GM04504 (cell line): ENCODE measurements around the gene MAD1L1.

Experiments
- DNase-seq: peaks from one replicate; pipeline ENCODE4 v3.0.0-alpha.2; 2012; ENCODE audit warnings: low read depth

MAD1L1 gene

DNA sequence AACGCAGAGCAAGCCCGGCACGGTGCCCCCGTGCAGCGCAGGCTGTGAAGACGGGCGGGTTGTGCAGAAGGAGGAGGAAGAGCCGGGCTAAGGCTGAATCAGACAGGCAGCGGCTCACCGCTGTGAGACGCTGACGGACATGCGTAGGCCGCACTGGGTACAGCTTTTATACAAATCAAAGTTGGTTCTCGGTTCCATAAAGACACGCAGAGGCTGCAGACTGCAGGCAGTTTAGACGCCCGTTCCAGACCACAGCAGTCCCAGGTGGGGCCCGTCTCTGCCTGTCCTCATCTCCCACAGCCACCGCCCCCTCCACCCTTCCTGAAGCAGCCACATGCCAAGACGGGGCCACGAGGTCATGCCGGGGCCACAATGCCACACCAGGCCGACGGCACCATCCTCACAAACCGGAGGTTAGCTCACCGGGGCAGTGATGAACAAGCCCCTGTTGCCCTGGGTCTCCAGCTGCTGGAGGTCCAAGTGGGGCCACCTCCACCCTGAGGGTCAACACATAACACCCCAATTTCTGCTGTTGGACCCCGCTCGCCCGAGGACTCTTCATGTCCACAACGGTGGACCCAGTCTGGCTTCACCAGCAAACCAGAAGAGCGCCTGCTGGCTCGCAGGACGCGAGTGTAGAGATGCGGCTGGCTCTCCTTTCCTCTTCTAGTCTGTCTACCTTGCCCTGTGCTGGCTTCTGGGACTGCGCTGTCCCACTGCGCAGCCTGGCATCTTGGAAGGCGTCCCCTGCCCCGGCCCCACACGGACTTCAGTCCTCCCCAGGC lies 335.5 kb downstream of the MAD1L1 start:
- no peak for DNase-seq

DNA sequence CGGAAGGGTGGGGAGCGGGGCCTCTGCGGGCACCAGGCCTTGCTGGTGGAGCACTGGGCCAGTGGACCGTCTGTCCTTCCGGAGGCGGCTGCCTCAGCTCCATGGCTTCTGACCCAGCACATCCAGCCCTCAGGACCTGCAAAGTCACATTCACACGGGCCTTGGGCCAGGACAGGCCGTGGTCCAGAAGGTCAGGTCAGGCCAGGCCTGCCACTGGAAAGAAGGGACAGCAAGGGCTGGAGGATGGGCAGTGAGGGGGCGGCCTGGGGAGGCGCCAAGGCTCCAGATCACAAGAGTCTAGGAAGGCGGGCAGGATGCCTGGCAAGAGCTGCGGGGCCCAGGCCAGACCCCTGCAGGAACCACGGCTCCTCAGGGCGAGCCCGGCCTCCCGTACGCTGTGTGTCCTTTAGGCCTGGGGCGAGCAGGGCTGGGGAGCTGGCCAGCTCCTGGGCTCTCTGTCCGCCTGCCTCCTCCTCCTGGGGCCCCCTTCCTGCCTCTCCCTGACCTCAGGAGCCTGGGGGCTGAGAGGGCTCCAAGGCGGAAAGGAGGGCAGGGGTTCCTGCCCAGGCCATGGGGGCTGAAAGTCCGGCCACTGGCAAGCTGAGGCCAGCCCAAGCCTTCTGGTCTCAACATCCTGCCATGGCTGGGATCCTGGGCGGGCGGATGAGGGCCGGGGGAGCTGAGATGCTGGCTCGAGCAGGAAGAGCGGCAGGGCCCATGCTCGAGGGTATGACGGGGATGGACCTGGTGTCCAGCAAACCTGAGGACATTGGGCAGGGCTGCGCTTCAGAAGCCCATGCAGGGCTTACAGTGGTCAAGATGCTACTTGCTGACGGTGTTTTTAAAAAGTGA lies 336.9 kb downstream of the MAD1L1 start:
- no peak for DNase-seq

DNA sequence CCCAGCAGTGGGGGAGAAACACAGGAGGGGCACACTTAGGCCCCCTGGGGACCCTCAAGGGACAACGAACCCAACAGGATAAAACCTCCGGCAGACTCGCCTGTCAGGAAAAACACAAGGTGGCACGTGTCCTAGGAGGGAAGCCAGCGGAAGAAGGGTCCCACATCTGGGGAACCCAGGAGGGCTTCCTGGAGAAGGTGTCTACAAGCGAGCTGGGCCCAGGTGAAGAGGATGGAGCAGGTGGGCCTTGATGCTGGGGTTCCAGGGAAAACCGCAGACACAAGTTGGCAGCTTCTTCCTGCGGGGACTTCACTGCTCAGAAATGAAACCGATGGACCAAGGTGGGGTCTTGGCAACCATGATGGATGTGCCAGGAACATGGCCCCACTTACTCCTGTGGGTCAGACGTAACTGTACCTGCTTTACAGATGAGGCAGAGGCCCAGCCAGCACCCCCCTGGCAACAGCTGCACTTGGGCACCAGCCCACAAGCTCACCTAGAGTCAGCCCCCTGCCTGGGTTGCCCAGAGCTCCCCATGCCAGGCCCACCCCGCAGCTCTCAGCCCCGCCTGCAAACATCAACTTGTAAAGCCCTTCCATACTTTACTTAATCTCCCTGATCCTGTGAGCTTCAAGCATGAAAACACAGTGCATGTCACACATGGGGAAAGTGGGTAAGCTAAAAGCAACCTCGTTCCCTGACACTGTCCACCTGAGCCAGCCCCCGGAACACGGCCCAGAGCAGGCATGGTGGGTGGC lies 337.7 kb downstream of the MAD1L1 start:
- DNase-seq = no peak

DNA sequence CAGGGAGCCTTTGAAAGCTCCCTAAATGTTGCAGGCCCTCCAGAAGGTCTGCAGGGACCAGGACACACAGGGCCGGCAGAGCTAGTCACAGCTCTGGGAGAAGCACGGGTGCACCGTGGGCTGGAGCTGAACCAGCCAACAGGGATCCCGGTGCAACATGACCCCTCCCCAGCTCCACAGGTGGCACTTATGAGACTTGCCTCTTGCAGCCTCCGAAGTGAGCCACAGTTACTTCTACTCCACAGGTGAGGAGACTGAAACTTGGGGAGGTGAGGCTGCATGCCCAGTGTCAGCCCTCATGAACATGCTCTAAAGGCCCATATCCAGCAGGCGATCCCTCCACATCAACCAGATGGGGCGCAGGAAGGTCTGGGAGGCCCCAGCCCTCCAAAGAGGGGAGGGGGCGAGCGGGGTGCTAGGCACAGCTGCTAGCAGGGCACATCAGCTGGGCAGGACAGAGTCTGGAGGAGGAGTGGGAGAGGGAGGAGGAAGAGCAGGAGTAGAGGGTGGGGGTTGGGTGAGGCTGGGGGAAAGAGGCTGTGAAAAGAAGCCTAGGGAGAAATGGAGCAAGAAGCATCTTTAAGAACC lies 338.3 kb downstream of the MAD1L1 start:
- no peak for DNase-seq

DNA sequence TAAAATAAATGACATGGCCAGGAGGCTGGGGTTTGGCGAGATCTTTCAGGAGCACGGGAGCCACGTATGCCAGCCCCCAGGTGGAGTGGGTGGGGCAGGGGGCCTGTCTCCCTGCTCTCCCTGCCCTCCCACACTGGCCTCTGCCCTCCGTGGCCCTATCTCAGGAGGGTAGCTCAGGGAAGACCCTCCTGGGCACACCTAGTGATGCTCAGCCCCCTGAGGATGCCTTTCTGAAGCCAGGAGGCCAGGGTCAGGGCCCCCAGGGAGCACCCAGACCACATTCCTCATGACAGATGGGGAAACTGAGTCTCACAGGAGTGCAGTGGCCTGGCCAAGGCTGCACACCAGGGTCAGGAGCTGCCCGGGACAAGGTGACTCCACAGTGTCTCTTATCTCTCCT lies 339.3 kb downstream of the MAD1L1 start:
- no peak for DNase-seq

DNA sequence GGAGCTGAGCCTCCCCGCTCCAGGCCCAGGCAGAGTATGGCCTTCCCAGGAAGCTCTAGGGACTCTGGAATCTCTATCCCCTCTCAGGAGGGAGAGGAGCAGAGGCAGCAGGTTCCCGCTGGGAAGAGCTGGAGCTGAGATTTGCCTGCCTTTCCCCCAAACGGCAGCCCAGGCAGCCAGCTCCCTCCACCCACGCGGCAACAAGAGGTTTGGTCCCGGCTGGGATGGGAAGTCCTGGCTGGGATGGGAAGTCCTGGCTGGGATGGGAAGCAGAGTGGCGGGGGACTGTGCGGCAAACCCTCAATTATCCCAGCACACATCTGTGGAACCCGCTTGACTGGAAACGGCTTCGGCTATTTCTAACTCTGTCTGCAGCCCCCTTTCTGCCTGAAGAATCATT lies 339.7 kb downstream of the MAD1L1 start:
- no peak for DNase-seq

DNA sequence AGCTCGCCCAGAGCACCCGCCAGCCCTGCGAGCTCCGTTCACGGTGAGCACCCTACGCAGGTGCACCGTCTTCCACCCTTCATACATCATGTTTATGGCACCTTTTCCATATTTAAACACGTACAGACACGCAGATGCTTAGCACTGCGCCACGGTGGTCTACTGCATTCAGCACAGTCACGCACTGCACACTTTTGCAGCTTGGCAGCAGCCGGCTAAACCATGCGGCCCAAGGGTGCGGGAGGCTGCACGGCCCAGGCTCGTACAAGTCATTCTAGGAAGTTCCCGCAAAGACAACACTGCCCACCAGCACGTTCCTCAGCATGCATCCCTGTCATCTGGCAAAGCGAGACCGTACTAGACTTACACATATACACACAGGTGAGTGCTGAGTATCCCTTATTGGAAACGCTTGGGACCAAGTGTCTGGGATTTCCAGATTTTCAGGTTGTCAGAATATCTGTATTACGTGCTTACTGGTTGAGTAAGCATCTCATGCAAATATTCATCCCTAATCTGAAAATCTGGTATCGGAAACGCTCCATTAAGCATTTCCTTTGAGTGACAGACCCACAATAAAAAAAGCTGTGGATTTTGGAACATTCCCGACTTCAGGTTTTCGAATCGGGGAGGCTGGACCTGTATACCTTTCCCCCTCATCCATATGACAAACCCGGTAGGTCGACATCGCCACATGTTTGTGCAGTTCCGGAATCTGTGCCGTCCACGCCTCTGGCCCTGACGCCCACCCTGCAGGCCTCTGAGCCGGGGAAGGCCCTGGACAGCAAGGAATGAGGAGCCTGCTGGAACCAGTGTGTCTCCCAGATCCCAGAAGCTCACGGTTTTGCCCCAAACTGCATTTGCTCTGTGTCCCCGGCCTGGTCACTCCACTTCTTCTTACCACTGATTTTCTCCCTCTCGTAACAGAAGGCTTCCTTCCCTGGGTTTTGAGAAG lies 340.5 kb downstream of the MAD1L1 start:
- no peak for DNase-seq

DNA sequence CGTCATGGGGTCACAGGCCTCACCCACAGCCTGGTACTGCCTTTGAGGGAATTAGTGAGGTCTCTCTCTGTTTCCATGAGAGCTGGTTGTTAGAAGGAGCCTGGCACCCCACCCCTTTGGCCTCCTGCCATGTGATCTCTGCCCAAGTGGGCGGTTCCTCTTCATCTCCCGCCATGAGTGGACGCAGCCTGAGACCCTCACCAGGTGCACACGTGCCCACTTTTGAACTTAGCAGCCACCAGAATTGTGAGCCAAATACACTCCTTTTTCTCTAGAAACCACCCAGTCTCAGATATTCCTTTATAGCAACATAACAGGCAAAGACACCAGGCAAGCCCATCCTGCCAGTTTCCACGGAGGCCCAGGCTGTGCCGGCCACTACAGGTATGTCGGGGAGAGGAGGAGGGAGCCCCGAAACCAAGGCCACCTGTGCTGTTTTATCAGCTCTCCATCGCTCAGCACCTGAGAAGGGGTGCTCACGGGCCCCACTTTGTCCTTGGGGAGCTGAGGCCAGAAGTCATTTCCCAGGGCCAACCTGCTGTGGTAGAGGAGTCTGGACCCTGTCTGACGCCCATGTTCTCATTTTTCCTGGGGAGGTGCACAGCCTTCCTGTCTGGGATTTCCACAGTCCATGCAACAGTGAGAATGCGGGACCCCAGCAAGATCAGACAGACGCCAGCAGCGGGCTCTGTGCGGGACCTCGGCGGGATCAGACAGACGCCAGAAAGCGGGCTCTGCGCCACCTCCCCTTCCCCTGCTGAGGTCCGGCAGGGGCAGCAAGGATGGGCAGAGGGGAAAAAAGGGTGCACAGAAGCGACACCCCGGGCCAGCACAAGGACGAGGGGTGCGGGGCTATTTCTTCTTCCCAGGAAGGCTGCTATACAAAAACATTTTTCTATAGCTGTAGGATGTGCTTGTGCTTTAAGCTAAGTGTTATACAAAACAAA lies 342.2 kb downstream of the MAD1L1 start:
- no peak for DNase-seq

DNA sequence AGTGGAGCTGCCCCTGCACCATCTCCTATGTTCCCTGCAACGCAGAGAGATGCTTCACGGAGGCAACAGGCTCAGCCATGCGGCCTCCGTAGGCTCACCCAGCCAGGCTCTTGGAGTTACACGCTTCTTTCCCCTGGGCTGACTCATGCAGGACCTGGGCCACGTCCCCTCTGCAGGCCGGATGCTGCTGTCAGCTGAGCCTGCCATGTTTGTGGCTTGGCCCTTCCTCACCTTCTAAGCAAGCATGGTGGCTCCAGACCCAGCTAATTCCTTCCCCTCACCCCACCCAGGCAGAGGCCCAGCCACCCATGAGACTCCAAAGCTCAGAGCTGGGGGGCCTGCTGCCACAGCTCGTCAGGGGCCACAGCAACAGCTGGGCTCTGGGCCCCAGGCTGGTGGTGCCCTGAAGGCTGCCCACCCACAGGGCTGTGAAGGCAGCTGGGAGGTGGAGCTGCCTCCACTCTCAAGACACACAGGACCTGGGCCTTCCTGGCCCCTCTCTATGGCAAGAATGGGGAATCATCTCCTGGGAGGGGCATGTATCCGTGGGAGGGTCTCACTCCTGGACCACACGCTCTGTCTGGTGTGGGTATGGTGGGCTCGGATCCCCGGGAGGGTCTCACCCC lies 343.1 kb downstream of the MAD1L1 start:
- peak; percentile 62 for DNase-seq

DNA sequence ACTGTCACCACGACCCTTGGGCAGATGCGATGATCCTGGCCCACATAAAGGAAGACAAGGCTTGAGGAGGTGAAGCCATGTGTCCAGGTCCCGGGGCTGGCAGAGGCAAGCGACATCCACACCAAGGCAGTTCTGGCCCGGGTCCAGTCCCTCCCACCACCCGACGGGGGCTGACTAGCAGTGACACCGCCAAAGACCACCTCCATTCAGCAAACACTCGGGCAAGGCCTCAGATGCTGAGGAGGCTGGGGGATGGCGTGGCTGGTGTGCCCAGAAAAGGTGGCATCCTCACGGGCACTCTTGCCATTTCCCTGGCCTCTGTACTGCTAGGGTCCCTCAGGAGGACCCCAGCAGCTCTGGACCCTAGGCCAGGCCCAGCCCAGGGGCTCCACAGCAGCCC lies 343.7 kb downstream of the MAD1L1 start:
- no peak for DNase-seq

DNA sequence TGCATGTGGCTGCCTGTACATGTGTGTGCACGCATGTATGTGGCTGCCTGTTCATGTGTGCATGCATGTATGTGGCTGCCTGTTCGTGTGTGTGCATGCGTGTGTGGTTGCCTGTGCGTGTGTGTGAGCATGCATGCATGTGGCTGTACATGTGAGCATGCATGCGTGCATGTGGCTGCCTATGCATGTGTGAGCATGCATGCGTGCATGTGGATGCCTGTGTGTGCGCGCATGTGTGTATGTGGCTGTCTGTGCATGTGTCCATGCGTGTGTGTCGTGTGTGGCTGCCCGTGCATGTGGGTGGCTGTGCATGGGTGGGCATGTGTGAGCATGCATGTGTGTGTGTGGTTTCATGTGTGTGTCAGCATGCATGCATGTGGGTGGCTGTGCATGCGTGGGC lies 344.3 kb downstream of the MAD1L1 start:
- DNase-seq = no peak

DNA sequence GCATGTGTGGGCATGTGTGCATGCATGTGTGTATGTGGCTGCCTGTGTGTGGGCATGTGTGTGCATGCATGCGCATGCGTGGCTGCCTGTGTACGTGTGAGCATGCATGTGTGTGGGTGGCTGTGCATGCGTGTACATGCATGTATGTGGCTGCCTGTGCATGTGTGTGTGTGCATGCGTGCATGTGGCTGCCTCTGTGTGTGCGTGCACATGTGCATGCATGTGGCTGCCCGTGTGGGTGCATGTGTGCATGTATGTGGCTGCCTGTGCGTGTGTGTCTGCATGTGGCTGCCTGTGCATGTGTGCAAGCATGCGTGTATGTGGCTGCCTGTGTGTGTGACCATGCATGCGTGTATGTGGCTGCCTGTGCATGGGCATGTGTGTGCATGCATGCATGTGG lies 345.5 kb downstream of the MAD1L1 start:
- DNase-seq = no peak

DNA sequence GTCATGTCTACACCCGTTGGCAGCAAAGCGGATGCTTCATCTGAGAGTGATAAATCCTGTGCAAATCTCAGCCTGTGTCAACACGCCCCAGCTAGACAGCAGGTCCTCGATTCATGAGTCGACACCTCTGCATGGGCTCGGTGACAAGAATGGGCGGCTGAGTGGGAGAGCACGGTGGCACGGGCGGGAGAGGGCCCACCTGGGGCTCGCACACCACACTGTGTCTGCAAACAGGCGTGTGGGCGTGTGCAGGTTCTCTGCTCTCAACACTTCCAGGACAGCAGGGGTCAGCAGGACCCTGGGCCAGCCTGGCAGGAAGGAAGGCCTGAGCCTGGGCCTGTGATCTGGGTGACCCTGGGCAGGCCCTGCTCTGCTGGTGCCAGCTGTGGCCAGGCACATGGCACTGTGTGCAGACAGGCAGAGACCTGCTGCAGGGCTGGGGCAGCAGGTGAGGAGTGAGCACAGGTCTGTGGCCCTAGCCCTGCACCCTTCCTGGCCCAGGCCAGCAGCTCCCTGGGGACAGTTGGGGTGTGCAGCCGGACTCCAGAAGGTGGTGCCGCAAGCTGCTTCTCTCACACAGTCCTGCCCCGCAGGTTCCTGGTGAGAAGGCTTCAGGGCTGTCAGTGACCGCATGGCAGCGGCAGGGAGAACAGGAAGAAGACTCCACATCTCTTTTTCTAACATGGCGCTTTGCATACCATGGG lies 346.2 kb downstream of the MAD1L1 start:
- no peak for DNase-seq

DNA sequence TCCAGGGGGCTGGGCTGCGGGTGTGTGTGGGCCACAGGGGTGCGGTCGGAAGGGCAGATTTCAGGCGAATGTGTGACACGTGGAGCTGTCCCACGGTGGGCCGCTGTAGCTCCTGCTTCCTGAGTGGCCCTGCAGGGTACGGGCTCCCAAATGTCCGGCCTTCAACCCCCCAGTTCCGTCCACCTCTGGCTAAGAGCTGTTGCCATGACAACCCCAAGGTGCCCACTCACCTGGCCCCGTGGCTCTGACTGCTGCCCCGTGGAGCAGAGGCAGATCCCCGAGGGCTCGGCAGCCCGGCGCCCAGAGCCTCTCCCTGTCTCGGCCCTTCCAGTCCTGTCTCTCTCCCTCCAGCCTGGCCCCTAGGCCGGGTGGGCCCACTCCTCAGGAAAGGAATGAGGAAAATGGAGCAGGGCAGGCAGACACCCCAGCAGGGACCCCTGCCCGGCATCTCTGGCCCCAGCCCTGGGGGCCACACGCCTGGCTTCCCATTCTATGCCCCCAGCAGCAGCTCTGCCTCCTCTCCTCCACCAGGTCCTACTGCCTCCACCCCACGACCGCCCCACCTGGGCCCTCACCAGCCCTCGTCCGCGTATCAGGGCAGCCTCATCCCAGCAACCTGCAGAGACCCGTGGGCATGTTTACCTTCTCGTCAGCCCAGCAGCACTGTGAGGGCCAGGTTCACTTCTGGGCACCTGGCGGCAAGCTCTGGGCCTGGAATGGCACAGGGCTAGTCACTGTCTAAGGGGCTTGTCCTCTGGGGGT lies 347.1 kb downstream of the MAD1L1 start:
- no peak for DNase-seq

DNA sequence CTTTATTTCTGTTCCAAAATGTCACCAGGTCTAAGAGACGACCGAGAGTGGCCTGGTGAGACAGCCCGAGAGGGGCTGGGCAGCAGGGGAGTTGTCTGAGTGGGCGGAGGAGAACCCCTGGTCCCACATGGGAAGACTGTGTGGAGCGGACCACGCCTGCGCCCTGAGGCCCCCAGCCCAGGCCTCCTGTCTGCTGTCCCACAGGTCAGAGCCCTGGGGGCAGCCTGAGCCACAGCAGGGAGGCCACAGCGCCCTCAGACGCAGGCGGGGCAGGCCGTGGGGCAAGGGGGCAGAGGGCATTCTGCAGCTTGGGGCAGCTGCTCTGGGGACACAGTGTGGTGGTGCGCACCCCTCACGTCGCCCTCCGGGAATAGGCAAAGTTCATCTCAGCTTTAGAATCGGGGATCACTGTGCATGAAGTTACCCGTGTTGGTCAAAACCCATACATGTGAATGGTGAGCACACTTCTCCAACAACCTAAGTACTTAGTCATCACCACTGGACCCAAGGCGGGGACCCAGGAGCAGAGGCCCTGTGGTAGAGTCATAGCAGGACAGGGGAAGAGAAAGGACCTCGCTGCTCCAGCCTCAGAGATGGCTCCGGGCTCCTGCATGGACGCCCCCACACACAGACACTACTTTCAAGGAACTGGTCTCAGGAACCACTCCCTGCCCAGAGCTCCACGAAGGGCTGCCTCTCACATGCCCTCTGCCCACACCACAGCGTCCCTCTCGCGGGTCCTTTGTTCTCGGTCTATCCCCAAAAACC lies 348.0 kb downstream of the MAD1L1 start:
- no peak for DNase-seq

DNA sequence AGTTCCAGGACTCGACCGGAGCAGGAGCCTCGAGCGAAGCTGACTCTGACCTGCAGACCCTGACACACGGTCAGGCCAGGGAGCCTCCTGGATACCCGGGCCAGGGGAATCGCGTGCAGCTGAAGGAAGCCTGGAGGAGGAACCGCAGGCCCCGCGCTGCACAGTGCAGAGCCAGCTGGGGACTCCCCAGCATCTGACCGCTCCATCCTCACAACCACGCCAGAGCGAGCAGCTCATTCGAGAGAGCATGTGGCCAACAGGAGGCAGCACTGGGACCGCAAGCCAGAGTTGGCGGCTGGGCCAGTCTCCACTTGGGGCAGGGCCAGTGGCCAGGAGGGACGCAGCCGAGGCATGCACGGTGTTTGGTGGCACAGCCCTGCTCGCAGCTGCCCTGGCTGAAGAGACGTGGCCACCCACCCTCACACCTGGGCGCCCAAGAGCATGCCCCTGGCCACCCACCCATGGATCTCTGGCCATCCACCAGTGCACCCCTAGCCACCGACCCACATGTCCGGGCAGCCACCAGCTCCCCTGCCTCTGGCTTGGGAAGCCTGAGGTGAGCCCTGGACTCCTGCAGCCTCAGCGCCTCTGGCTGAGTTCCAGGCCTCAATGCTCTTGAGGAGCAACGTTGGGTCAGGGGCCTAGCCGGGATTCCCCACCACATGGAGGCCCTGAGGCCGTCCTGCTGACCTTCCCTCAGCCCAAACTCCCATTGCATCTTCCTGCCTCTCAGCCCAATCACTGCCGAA lies 348.7 kb downstream of the MAD1L1 start:
- DNase-seq = no peak
